A549 (cell line): ENCODE measurements around the gene MAST2.

Source experiments
- POLR2A ChIP-seq: IDR thresholded peaks from 2 replicates; pipeline ENCODE4 v1.6.1; 2012; ENCODE audit warnings: mild to moderate bottlenecking, low read length
- USF2 ChIP-seq: fragments of 450-650 bp; IDR thresholded peaks from 2 replicates; pipeline ENCODE4 v1.6.1; 2014; ENCODE audit warnings: antibody characterized with exemption
- TF ChIP-seq, protein P1 (sequence below): fragments of >200 bp; sonication (Bioruptor Twin); formaldehyde crosslinking; IDR thresholded peaks from 3 replicates; pipeline ENCODE4 v1.5.1; 2016

DNA sequence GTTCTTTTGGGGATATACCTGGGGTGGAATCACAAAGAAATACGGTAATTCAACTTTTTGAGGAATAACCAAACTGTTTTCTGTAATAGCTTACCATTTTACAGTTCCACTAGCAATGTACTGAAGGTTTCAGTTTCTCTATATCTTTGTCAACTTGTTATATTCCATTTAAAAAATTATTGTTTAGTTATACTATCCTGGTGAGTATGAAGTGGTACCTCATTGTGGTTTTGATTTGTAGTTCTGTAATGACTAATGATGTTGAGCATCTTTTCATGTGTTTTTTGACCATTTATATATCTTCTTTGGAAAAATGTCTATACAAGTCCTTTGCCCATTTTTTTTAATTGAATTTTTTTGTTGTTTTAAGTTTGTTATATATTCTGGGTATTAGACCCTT is 39.4 kb downstream of the MAST2 start:
- TF ChIP-seq POLR2A (no peak), USF2 (no peak)
- TF ChIP-seq, protein P1, sequence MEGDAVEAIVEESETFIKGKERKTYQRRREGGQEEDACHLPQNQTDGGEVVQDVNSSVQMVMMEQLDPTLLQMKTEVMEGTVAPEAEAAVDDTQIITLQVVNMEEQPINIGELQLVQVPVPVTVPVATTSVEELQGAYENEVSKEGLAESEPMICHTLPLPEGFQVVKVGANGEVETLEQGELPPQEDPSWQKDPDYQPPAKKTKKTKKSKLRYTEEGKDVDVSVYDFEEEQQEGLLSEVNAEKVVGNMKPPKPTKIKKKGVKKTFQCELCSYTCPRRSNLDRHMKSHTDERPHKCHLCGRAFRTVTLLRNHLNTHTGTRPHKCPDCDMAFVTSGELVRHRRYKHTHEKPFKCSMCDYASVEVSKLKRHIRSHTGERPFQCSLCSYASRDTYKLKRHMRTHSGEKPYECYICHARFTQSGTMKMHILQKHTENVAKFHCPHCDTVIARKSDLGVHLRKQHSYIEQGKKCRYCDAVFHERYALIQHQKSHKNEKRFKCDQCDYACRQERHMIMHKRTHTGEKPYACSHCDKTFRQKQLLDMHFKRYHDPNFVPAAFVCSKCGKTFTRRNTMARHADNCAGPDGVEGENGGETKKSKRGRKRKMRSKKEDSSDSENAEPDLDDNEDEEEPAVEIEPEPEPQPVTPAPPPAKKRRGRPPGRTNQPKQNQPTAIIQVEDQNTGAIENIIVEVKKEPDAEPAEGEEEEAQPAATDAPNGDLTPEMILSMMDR = no peak
